22Rv1 (cell line): ENCODE measurements around the gene ZNF316.

Experiments used
- ZFX ChIP-seq: fragments of 450-650 bp; IDR thresholded peaks from 2 replicates; pipeline ENCODE4 v1.6.1; 2017; ENCODE audit warnings: antibody characterized with exemption, borderline replicate concordance
- TF ChIP-seq, protein P1 (sequence below): fragments of 450-650 bp; IDR thresholded peaks from 2 replicates; pipeline ENCODE4 v1.5.1; 2017; ENCODE audit warnings: mild to moderate bottlenecking

DNA sequence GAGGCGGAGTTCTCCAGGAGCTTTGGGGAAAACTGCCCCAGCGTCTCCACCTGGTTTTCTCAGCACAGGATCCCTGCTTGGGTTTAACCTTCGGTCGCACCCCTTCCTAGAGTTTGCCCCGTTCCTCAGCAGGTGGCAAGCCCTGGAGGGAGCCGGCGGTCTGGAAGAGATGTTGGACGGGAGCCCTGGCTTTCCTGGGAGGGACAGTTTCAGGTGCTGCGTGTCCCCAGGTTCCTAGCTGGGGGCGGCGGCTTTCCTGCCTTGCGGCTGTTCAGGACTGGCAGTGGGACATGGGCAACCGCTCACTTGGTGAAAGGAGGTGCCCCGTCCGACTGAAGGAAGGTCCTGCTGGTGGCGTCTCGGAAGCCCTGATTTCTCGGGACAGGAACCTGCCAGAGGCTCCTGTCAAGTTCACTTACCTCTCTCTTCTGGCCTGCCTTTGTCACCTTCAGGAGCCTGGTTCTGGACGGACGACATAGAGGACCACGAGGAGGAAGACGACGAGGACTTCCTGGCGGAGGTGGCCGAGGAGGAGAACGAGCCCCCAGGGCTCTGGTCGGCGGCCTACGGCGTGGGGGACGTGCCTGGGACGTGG lies 14.8 kb downstream of the ZNF316 start:
- TF ChIP-seq, protein P1, sequence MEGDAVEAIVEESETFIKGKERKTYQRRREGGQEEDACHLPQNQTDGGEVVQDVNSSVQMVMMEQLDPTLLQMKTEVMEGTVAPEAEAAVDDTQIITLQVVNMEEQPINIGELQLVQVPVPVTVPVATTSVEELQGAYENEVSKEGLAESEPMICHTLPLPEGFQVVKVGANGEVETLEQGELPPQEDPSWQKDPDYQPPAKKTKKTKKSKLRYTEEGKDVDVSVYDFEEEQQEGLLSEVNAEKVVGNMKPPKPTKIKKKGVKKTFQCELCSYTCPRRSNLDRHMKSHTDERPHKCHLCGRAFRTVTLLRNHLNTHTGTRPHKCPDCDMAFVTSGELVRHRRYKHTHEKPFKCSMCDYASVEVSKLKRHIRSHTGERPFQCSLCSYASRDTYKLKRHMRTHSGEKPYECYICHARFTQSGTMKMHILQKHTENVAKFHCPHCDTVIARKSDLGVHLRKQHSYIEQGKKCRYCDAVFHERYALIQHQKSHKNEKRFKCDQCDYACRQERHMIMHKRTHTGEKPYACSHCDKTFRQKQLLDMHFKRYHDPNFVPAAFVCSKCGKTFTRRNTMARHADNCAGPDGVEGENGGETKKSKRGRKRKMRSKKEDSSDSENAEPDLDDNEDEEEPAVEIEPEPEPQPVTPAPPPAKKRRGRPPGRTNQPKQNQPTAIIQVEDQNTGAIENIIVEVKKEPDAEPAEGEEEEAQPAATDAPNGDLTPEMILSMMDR: no peak
- TF ChIP-seq ZFX: no peak
